Stimulated activated naive CD4-positive, alpha-beta T cell treated with Interleukin-2 at 50 U/mL for 16 hours (primary cell): Measurements from ENCODE around the gene KLHL41.
"Not testable (repeated sequence)": the region's sequence is repeated elsewhere in the genome, so short reads cannot be mapped to it uniquely, and the experiment has no call there.

Source experiments
- DNase-seq: peaks from one replicate; lab custom pipeline; 2025; lab: John Stamatoyannopoulos, UW

KLHL41 gene

GRCh38 chr2:169509955-169510354, 453 bp downstream of the KLHL41 start:
- DNase-seq: no peak

DNA sequence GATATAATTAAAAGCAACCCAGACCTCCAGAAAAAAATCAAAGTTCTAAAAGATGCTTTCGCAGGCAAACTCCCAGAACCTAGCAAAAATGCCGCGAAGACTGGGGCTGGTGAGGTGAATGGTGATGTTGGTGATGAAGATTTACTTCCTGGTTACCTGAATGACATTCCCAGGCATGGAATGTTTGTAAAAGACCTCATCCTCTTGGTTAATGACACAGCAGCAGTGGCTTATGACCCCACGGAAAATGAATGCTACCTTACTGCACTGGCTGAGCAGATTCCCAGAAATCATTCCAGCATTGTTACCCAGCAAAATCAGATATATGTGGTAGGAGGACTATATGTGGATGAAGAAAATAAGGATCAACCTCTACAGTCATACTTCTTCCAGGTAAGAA, 994 bp downstream of the KLHL41 start:
- no peak for DNase-seq

DNA sequence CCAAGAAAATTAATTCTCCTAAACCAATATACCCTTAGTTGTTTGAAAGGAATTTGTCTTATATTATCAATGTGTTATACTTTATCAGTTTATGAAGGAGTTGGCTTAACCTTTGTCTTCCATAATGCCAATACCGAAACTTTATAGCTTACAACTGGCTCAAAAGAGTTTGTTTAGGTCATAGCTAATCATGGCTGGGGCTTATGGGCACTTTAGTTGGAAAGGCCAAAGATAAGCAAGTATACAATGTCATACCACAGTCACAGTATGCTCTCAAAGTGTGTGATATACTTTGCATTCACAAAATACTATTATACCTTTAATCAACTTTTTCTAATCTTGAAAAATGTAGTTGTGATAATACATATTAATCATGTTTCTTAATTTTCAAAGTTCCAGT, 2.3 kb downstream of the KLHL41 start:
- DNase-seq: no peak

- no peak for DNase-seq
Measured at GRCh38 chr2:169512525-169512924, 3.0 kb downstream of the KLHL41 start.

DNA sequence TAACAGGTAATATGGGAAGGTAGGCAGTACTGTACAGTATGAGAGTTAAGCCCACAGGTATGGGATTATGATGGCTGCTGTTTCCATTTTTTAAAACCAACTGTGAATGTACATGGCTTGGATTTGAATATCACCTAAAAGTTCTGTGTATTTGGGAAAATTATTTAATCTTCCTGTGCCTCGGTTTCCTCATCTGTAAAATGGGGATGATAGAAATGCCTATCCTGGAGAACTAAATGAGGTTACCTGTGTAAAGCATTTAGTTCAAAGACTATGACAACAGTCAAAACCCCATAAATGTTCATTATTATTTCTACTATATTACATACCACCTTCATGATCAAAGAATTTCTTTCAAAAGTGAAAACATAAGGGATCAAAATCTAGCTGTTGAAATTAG, 3.6 kb downstream of the KLHL41 start:
- no peak for DNase-seq

DNA sequence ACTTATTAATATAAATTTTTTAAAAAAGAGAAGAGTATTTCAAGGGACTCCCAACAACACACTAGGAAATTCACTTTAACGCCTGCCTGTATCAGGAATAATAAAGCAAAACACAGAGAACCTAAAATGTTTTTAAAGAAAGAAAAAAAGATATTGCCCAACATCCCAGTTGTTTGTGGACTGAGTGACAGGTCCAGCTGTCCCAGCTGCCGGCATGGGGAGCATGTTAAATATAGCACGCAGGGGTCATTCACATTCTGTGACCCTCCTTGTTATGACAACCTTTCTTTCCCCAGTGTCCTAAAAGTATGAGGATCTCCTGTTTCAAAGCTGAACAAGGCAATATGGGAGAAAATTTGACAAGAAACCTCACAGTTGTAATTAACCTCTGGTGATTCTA, 4.4 kb downstream of the KLHL41 start:
- no peak for DNase-seq

GRCh38 chr2:169514758-169515157, 5.3 kb downstream of the KLHL41 start:
- not testable (repeated sequence) for DNase-seq

DNA sequence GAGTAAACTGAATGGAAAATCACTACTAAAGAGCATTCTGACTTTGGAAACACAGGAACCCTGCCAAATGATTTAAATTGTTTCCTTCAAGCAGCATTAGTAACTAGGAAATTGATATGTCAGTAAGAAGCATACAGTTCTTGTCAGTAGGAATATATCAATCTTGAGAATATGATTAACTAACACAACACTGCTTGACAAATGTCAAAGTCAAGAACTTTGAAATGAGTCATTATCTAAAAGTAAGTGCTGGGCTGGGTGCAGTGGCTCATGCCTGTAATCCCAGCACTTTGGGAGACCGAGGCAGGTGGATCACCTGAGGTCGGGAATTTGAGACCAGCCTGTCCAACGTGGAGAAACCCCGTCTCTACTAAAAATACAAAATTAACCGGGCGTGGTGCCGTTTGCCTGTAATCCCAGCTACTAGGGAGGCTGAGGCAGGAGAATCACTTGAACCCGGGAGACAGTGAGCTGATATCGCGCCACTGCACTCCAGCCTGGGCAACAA, 7.0 kb downstream of the KLHL41 start:
- not testable (repeated sequence) for DNase-seq

- no peak for DNase-seq
Measured at GRCh38 chr2:169520896-169521295, 11.4 kb downstream of the KLHL41 start.

GRCh38 chr2:169523681-169524080, 14.2 kb downstream of the KLHL41 start:
- no peak for DNase-seq

DNA sequence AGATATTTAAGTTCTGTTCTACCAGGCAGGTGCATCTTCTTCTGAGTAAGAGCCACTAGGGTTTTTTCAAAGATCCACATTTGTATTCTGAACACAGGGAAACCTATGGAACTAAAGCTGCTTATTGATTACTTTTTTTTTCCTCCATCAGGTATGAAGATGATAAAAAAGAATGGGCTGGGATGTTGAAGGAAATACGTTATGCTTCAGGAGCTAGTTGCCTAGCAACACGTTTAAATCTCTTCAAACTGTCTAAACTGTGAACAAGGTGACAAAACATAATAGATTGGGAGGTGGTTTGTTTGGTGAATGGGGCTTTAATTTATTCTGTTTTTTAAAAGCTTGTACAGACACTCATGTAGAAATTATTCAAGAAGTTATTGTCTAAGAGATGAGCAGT, 15.9 kb downstream of the KLHL41 start:
- DNase-seq: no peak

DNA sequence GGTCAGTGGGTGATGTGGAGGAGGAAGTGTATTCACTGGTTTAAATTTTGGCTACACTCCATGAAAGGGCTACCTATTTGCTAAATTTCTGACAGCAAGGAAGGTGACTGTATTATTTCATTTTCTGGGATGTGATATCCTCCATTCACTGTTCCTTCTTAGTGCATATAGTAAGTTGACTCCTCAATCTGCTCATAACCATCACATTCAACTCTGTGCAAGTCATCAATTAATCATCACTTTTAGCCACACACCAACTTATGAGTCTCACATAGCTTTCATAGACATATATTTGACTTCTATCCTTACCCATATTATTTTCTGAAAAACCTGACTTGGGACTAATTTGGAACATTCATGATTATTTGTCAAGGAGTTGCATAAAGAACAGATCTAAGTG, 16.9 kb downstream of the KLHL41 start:
- DNase-seq: no peak

DNA sequence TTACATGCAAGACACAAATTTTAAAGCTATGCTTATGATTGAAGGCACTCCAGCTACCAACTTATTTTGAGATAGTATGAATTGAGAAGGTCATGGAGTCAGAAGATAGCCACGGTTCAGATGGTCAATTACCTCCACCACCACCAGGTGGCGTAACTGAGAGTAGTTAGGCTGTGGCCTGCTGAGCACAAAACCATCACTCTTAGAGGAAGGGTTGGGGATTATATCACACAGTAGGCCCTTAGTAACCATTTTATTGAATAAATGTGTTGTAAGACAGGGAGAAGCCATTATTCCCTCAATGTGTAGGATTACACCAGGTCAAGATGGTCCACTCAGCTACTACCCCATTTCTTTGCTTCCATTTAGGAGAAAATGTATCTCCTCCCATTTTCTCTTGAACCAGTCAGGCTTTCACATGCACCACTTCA, 18.8 kb downstream of the KLHL41 start:
- peak; percentile 56 for DNase-seq

- not testable (repeated sequence) for DNase-seq
Measured at GRCh38 chr2:169539460-169539859, 30.0 kb downstream of the KLHL41 start.

- DNase-seq: no peak
Measured at GRCh38 chr2:169540146-169540545, 30.6 kb downstream of the KLHL41 start.

DNA sequence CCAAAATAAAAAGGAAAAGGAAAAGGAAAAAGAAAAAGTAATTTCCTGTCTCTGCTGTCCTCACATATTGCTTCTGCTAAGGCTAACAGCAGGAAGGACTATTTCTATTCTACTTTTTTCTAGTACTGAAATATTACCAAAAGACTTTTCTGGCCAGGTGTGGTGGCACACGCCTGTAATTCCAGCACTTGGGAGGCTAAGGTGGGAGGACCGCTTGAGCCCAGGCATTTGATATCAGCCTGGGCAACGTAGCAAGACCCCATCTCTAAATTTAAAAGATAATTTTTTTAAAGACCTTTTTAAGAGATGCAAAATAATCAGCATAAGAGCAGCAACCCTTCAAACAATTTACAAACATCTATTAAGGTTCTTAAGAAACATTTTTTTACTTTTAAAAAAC, 32.9 kb downstream of the KLHL41 start:
- no peak for DNase-seq

GRCh38 chr2:169546756-169547155, 37.3 kb downstream of the KLHL41 start:
- DNase-seq: no peak

DNA sequence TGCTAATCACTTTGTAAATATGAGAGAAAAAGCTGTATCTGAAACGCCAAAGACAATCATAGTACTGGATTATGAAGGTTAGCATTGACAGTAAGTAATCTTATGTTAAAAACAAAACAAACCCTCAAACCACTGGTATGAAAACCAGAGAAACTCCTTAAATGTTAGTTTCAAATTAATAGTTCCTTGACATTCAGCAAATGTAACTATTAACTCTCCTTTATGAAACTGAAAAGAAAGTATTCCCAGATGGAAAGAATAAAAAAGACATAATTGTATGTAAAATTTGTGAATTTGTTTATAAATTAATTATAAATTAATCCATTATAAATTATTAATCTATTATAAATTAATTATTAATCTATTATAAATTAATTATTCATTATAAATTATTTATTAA, 51.9 kb downstream of the KLHL41 start:
- DNase-seq: no peak

GRCh38 chr2:169562084-169562483, 52.6 kb downstream of the KLHL41 start:
- not testable (repeated sequence) for DNase-seq

- DNase-seq: no peak
Measured at GRCh38 chr2:169562519-169562918, 53.0 kb downstream of the KLHL41 start.

DNA sequence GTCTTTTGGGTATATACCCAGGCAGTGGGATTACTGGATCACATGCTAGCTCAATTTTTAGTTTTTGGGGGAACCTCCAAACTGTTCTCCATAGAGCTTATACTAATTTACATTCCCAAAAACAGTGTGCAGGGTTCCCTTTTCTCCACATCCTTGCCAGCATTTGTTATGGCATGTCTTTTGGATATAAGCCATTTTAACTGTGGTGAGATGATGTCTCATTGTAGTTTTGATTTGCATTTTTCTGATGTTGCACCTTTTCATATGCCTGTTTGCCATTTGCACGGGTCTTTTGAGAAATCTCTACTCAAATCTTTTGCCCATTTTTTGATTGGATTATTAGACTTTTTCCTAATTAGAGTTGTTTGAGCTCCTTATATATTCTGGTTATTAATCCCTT, 56.2 kb downstream of the KLHL41 start:
- DNase-seq: no peak

DNA sequence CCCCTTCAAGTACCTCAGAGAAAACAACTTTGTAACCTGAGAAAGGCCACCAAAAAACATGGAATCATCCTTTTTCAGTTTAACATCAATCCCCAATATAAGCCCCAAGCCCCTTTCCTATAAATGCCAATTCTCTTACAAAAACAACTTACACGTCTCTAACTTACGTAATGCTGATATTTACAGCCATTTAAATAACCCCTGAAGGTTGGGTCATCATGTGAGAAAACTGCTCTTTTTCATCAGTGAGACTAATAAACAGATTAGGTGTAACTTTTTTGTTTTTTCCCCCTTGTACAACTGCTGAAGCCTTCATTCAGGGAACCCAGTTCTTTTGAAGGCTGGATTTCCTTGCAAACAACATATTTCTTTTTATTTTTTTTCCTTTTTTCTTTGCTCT, 60.4 kb downstream of the KLHL41 start:
- no peak for DNase-seq

DNA sequence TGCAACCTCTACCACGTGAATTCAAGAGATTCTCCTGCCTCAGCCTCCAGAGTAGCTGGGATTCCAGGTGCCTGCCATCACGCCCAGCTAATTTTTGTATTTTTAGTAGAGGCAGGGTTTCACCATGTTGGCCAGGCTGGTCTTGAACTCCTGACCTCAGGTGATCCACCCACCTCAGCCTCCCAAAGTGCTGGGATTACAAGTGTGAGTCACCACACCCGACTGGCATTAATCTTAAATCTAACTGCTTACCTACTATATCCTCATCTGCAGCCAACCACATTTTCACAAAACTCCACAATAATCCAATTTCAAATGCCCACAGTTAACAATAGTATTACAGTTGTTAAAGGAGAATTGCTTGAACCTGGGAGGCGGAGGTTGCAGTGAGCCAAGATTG, 61.2 kb downstream of the KLHL41 start:
- DNase-seq: not testable (repeated sequence)

DNA sequence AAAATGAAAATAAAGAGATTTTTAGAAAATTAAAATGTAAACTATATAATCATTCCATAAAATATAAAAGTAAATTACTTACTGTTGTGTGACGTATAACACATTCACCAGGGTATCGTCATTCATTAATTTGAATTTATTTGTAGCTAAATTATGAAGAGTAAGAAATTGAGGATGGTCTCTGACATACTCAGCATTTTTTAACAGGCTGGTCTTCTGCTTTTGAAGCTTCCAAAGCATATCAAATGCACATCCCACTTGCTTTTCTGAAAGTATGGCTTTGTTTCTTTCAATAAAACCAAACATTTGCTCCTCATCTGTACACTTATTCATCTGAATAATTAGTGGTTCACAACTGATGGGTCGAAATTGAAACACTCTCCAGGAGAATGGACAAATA, 62.1 kb downstream of the KLHL41 start:
- DNase-seq: no peak

- no peak for DNase-seq
Measured at GRCh38 chr2:169572189-169572588, 62.7 kb downstream of the KLHL41 start.
